HG03457 (cell line): Measurements from ENCODE around the gene PITPNM1.
"Not testable (repeated sequence)": the region's sequence is repeated elsewhere in the genome, so short reads cannot be mapped to it uniquely, and the experiment has no call there.

Experiments used
- ATAC-seq: cut with Tn5 transposase; IDR thresholded peaks from one replicate; pipeline ENCODE4 v1.9.1; 2021; ENCODE audit warnings: moderate number of reproducible peaks; ENCODE audit not compliant: unreplicated experiment

Gene PITPNM1

DNA sequence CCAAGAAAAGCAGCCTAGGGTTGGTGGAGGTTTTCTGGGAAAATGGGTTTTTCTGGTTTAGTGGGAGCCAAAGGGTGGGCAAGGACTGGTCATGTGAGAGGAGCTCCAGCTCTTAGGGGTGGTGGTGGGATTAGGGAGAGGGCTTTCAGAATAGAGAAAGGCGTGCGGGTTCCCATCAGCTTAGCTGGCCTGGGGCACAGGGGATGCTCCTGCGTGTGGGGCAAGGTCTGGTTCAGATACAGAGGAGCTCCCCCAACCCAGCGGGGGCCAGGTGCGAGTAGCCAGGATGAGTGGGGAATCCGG lies 36.8 kb downstream of the PITPNM1 start:
- ATAC-seq, result no peak

DNA sequence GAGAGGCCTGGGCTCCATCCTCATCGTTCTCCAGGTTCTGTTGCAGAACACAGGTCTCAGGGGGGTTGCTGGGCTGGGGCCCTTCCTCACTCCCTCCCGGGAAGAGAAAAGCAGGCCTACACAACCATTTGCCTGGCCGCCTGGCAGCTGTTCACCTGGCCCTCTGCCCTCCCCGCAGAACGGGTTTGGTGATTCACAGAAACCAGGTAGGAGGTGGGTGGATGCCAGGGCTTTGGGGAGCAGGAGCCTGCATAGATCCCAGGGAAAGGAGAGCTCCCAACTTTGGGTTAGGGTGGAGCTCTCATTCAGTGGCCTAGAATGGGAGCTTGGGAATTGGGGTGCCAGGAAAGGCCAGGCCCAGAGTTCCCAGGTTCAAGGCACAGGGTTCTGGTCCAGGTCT lies 37.1 kb downstream of the PITPNM1 start:
- no peak for ATAC-seq

DNA sequence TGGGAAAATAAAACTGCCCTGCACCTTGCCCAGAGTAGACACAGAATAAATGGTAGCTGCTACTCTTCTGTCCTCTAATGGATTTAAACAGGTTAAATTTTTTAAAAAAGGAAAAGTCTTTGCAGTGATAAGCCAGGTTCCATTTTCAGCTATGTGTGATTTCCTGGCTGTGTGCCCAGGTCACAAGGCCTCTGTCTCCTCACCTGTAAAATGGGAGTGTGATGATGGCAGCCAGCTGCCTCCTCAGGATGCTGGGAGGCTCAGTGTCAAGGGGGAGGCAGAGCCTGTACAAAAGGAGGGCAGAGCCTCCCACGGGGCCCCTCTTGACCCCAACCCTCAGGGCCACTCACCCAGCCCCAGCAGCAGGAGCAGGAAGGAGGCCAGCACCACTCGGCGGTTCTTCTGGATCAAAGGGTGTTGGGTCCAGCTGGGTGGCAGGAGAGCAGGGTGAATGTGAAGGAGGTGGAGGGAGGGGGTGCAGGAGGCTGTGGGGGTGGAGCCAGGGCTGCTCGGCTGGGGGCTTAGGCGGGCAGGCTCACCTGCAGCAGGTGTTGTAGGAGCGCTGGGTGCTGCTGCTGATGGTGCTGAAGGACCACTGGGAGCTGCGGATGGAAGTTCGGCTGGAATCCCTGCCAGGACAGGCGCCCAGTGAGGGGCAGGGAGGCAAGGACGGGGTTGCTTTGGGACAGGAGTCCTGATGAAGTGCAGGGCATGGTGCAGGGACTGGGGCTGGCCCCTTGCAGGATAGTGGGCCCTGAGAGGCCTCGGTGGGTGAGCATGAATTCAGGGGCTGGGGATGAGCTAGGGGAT lies 38.0 kb downstream of the PITPNM1 start:
- ATAC-seq, result no peak

DNA sequence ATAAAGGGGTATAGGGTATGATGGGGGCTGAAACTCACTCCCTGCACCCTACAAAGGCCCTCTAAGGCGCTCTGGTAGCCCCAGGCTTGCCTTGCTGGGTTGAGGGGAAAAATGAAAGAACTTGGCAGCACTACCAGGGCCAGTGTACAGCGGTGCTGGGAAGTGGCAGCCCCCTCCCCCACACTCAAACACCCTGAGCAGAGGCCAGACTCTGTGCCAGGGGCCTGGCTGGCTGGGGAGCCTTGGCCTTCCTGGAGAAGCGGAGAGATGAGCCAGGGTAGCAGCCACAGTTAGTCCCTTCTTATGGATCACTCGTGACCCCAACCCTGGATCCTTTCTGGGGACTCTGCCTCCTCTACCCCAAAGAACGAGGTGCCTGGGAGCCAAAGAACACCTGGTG lies 38.8 kb downstream of the PITPNM1 start:
- ATAC-seq, result no peak

DNA sequence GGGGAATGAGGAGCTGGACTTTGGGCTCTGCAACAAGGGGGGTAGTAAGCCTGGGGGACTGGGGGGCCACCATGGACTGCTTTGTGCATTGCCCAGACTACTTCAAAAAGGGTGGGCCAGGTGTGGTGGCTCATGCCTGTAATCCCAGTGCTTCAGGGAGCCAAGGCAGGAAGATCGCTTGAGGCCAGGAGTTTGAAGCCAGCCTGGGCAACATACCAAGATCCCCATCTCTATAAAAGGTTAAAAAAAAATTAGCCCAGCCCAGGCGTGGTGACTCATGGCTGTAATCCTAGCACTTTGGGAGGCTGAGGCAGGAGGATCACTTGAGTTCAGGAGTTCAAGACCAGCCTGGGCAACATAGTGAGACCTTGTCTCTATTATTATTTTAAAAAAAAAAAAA lies 39.6 kb downstream of the PITPNM1 start:
- ATAC-seq, result not testable (repeated sequence)

DNA sequence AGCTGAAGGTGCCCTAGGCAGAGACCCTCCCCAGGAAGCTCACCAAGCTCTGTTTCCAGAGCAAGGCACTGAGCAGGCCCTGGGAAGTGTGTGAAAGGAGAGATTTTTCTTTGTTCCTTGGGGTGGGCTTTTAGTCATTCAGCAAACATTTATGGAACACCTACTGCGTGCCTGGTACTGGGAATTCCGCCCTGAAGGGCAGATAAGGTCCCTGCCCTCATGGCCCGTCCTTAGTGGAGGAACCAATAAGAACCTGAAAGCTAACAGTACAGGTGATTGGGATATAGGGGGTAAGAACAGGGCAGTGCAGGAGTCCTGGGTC lies 40.0 kb downstream of the PITPNM1 start:
- no peak for ATAC-seq

DNA sequence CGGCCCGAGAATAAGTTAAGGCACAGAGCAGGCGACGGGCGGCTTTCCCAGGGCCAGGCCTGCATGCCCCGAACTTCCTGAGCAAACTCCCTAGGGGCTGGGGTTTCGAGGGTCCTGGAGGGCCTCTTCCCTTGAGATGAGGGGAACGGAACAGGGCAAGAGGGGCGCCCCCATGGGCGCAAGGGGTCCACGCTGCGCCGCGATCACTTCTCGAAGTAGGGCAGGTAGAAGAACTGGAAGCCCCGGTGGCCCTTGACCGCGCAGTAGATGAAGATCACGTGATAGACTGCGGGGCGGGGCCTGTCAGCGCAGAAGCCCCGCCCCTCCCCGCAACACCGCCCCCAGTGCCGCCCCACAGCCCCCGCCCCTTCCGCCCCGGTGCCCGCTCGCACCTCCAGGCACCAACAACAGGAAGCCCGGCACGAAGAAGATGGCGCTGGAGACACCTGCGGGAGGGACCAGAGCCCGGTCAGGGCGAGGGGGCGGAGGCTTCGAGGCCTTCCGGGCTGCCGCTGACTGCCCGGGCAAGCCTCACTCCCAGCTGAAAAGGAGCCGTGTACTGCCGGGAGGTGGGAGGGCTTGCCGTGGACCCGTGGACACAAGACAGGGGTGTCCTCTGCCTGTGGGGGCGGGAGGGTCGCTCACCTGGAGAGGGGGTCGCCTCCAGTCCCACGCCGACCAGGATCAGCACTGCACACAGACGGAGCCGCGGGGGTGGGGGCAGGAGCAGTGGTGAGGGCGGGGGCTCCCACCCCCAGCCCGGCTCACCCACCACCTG lies 40.6 kb downstream of the PITPNM1 start:
- ATAC-seq, result no peak

DNA sequence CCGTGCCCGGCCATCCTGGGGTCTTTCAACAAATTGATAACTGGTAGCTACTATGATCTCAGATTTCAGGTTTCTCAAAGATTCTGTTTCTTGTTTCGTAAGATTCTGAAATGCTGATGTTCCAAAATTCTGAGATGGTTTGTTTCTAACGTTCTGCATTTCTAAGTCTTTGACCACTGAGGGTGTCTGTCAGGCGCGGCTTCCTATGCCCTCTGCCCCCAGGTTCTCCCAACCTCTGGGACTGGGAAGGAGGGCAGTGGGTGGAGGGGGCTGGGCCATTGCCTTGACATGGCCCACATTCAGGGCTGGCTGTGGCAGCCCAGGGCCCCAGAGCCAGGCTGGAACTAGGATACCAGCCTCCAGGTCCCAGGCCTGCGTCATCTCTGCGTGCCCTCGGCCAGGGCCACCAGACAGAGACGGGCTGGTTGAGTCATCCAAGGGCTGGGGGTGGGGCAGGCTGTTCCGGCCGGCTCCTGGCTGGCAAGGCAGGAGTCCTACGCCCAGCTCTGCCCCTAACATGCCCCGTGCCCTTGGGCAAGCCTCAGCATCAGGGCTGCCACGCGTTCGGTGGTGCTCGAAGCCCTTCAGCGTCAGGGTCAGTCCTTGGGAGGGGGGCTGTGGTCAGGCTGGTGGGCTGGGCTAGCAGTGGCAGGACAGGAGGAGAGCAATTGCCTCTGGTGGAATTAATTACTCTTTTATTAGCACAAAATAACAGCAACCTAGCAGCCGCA lies 41.3 kb downstream of the PITPNM1 start:
- ATAC-seq, result no peak

DNA sequence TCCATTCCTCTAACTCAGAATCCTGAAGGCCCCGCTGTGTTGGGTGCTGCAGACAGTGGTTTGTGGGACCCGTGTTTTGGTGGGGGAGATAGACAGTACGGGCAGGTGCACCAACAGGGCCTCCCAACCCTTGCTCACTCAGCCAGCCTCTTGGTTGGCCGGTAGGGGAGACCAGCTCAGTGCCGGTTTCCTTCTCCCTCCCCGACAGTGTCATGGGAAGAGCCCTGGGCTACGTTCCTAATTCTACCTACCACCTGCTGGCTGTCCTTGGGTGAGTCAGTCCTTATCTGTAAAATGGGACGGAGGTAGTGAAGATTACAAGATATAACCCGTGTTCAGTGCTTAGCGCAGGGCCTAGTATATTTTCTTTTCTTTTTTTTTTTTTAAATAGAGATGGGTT lies 42.0 kb downstream of the PITPNM1 start:
- no peak for ATAC-seq

DNA sequence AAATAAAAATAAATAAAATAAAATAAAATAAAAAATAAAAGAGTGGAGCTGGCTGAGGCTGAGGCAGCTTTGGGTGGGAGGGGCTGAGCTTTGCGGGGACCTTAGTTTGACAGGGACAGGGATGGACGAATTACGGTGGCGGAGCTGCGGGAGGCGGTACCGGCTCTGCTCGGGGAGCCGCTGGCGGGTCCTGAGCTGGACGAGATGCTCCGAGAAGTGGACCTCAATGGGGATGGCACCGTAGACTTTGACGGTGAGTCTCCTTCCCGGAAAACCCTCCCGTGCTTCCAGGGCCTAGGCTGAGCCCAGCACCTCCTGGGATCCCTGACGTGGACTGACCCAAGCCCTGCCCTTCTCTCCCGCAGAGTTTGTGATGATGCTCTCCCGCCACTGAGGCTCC lies 46.9 kb downstream of the PITPNM1 start:
- ATAC-seq, result no peak

DNA sequence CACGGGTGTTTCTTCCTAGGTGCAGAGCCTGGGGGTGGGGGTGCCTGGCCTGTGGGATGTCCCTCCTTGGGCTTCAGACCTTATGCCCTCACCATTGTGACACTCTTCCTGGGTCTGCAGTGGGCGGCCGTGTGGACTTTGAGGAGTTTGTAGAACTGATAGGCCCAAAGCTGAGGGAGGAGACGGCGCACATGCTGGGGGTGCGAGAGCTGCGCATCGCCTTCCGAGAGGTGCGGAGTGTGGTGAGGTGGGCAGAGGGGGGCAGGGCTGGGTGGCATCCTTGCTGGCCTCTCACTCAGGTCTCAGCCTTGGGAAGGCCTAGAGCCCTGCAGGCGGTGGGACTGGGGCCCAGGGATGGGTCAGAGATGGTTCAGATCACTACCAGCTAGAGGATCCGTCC lies 47.7 kb downstream of the PITPNM1 start:
- no peak for ATAC-seq

DNA sequence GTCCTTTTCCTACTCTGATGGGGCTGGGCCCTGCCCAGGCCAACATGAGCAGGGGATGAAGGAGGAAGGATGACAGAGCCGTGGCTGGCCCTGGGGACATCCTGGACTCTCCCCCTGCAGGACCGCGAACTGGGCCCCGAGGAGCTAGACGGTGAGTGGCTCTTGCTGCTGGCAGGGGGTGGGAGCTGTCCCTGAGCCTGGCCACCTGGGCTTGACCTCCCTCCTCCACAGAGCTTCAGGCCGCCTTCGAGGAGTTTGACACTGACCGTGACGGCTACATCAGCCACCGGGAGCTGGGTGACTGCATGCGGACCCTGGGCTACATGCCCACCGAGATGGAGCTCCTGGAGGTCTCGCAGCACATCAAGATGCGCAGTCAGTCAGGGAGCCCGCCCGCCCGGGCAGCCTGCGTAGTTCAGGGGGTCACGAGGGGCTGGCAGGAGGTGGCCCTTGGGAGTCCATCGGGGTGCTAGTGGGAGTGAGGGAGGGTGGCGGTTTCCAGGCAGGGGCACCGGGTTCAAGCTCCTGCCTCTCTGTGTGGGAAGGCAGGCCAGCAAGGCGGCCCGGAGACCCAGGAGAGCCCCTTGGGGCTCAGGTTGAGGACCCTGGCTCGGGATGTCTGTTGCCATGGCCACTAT lies 49.0 kb downstream of the PITPNM1 start:
- no peak for ATAC-seq

DNA sequence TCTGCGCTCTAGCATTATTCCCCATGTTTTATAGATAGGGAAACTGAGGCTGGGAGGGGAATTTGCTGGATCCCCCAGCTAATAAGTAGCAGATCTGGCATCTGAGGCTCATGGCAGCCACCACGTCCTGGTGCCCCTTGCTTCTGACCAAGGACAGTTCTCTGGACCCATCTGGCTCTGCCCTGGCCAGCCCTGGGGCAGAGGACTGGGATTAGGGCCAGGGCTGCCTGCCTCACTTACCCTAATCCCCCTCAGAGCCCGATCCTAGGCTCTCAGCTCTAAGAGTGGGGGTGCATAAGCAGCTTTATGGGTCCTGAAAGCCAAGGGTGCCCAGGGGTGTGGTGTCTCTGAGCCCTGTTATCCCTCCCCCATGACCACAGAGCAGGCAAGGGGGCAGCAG lies 50.1 kb downstream of the PITPNM1 start, which contains the start of gene CABP4:
TSS of gene CABP4 (plus strand) at position 301 of the 400 bp plus-strand sequence. CDS start at position 371, 70 bp downstream.
- no peak for ATAC-seq

DNA sequence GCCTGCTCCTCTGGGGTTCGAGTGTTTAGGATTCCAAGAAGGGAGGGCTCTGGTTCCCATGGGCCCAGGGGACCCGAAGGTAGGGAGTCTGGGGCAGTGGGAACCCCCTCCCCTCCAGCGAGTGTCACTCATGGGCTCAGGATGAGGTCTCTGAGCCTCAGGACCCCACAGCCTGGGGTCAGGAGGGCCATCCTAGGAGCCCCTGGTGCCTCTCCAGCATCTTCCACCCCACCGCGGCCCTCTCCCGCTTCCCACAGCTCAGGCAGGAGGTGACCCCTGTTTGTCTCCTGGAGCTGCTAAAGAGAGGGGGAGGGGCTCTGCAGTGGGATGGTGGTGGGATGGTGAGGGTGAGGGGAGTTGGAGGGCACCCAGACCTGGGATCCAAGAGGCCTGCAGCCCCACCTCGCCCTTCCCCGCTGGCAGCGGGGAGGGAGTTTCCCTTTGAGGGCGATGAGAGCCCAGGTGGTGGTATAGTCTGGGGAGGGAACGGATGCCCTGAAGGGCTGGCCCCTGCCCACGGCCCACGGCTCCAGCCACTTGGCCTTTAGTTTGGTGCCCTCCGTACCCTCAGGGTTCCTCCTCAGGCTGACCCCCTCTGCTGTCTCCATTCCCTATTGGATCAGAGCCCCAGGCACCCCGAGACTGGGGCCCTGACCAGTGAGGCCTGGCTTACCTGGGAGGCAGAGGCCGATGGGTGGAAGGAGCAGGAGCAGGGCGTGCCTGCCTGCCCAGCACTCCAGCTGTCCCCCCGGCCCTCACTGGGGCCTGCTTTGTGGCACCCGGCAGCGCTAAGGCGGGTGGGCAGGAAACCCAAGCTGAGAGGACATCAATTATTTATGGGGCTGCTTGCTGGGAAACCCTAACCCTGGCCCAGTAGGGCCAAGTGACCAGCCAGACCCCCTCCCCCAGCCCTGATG lies 51.1 kb downstream of the PITPNM1 start:
- no peak for ATAC-seq

DNA sequence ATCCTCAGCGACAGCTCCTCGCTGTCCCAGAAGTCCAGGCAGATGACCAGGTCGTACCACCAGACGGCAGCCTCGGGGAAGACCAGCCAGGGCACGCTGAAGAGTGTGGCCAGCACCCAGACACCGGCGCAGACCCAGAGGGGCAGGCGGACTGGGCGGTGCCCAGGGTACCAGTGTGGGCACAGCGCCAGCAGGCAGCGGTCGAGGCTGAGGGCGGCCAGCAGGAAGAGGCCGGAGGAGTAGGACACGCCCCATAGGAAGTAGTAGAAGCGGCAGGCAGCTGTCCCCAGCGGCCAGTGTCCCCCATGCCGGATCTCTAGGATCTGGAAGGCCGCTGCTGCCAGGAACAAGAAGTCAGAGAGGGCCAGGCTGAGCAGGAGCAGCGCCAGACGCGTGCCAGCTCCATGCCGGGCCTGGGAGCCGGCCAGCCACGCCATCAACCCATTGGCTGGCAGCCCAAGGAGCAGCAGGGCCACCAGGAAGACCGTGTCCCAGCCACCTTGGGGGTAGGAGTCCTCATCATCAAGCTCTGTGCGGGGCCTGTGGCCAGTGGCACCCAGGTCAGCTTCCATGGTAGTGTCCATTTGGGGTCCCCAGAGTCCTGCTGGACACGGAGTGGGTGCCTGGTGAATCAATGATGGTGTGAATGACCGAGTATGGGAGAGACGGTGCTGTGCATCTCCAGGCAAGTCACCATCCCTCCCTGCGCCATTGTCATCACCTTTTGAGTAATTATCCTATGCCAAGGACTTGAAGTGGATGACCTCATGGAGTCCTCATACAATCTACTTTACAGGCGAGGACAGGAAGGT lies 52.8 kb downstream of the PITPNM1 start, which contains the start of gene GPR152:
TSS of gene GPR152 (minus strand) at position 589 of the 812 bp plus-strand sequence. CDS start at position 584, 5 bp downstream.
- no peak for ATAC-seq

DNA sequence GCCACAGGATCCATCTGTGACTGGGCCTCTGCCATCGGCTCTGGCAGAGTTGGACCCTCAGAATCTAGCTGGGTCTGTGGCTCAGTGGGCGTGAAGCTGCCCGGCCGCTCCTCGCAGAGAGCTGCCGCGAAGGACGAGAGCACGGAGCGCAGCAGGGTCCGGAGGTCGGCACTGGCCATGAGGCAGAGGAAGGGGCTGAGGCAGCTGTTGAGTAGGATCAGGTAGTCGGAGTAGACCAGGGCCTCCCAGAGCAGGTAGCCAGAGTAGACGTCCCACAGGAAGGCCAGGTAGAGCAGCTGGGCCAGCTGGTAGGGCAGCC lies 53.5 kb downstream of the PITPNM1 start:
- ATAC-seq, result no peak

DNA sequence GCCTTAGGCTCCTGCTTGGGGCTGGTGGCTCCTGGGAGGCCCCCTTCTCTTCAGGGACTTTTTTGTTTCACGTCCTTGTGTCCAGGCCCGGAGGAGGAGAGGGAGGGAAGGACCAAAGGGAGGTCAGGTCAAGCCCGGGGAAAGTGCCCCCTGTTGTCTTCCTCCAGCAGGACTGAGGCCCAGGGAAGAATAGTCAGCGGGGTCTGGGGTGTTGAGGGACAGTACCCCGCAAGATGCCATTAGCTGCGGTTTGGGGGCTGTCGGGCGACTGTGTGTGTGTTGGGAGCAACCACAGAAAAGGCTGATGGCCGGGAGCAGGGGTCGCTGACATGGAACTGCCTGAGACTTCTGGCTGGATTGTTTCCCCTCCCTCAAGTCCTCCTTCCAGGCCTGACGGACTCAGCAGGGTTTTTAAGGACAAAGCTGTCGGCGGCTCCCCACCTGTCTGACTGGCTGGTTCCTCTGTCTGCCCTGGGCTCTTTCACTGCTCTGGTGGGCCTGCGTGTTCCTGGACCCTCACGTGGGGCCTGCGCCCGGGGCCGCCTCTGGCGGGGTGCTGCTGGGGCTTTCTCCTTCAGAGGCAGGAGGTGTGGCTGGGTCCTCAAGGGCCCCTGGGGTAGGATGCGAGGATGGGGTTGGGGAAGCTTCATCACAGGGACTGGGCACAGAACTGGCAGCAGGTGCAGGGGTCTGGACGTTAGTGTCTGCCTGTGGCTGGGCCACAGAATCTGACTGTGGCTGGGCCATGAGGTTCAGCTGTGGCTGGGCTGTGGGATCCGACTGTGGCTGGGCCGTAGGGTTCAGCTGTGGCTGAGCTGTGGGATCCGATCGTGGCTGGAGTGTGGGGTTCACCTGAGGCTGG lies 54.1 kb downstream of the PITPNM1 start:
- ATAC-seq, result no peak

DNA sequence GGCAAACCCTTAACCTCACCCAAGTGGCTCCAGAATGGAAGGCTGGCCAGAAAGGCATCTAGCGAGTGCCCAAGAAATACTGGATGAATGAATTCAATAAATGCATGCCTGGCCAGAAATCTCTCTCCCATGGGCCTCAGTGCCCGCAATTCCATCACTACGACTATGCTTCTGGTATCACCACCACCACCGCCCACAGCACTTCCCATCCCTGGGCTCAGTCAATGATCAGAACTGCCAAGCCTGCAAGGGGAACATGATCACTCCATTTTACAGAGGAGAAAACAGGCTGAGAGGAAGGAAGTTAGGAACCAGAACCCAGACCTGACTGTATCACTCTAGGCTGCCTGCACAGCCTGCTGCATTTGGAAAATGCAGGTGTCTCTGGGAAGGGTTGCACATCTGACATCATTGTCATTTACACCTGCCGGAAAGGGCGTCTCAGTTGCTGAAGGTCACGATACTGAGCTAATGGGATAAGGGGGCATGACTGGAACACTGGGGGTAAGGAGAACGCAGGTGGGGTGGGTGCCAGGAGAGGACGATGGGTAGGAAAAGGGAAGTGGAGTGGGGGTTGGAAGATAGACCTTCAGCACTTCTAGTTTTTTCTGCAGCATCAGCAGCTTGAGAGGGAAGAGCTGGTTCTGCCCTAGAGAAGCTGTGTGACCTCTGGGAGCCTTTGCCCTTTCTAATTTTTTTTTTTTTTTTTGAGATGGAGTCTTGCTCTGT lies 55.9 kb downstream of the PITPNM1 start:
- ATAC-seq, result no peak
